PC-3 (cell line): ENCODE results near the gene ZNF292.

Experiments used
- CTCF ChIP-seq: fragments of 300-600 bp; sonication (generic); conservative IDR thresholded peaks from 2 replicates; pipeline ENCODE4 v1.5.1; 2017; ENCODE audit warnings: antibody characterized with exemption, low read depth, mild to moderate bottlenecking, low read length
- EZH2 ChIP-seq: fragments of 300-600 bp; sonication (generic); IDR thresholded peaks from one replicate; pipeline ENCODE4 v1.6.1; 2017; ENCODE audit warnings: antibody characterized with exemption, mild to moderate bottlenecking, low read length; ENCODE audit not compliant: unreplicated experiment
- EZH2phosphoT487 ChIP-seq: fragments of 300-600 bp; sonication (generic); IDR thresholded peaks from 2 replicates; pipeline ENCODE4 v1.6.1; 2018; ENCODE audit warnings: mild to moderate bottlenecking, antibody characterized with exemption, low read length, borderline replicate concordance

- no peak for TF ChIP-seq CTCF
- no peak for TF ChIP-seq EZH2
- TF ChIP-seq EZH2phosphoT487, result no peak
Observed at GRCh38 chr6:87274660-87275274, 119.4 kb downstream of the ZNF292 start.
